ENCODE results near the gene SLC6A13.

Gene SLC6A13

DNA sequence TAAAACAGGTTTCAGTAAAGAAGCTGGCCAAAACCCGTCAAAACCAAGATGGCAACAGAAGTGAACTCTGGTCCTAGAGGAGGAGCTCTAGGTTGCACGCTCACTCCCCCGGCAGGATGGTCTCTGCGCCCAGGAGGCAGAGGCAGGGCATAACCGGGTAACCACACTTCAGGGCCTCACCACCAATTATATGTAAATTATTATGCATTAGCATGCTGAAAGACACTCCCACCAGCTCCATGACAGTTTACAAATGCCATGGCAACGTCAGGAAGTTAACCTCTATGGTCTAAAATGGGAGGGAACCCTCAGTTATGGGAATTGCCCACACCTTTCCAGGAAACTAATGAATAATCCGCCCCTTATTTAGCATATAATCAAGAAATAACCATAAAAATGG lies 28.6 kb downstream of the SLC6A13 start:
- Histone ChIP-seq H3K9ac (ENCODE audit: low read length) (no peak overlapping the region), H3F3A (ENCODE audit: insufficient read depth, low read length) (no peaks in the 10 kb centered on the region), H3K4me1 (ENCODE audit: insufficient read depth, low read length, severe bottlenecking) (no peaks in the 10 kb centered on the region), H4K20me1 (ENCODE audit: insufficient read depth, low read length) (no peaks in the 10 kb centered on the region), H2AFZ (ENCODE audit: low read length) (no peak overlapping the region), H3K27me3 (ENCODE audit: insufficient read depth, low read length) (peaks cover 8% of the 10 kb centered on the region; the same call in 1 of the 2 replicates), H3K9me2 (ENCODE audit: low read depth, low read length) (no peaks in the 10 kb centered on the region), H3K4me2 (ENCODE audit: low read length) (no peak overlapping the region), H3K27ac (ENCODE audit: low read depth, low read length, poor library complexity, severe bottlenecking) (no peak overlapping the region), H3K36me3 (ENCODE audit: insufficient read depth, low read length) (no peaks in the 10 kb centered on the region), H3K79me2 (ENCODE audit: insufficient read depth, low read length) (no peaks in the 10 kb centered on the region), H3K4me3 (ENCODE audit: low read depth, low read length, poor library complexity, severe bottlenecking) (no peak overlapping the region), H3K9me3 (ENCODE audit: low read length) (peaks cover 6% of the 10 kb centered on the region)
- TF ChIP-seq, protein P1, sequence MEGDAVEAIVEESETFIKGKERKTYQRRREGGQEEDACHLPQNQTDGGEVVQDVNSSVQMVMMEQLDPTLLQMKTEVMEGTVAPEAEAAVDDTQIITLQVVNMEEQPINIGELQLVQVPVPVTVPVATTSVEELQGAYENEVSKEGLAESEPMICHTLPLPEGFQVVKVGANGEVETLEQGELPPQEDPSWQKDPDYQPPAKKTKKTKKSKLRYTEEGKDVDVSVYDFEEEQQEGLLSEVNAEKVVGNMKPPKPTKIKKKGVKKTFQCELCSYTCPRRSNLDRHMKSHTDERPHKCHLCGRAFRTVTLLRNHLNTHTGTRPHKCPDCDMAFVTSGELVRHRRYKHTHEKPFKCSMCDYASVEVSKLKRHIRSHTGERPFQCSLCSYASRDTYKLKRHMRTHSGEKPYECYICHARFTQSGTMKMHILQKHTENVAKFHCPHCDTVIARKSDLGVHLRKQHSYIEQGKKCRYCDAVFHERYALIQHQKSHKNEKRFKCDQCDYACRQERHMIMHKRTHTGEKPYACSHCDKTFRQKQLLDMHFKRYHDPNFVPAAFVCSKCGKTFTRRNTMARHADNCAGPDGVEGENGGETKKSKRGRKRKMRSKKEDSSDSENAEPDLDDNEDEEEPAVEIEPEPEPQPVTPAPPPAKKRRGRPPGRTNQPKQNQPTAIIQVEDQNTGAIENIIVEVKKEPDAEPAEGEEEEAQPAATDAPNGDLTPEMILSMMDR (IDR thresholded peaks at IDR 0.05; ENCODE audit: low read length), result no peak
- TF ChIP-seq EZH2 (IDR thresholded peaks at IDR 0.05; ENCODE audit: borderline replicate concordance, low read length), result no peak

DNA sequence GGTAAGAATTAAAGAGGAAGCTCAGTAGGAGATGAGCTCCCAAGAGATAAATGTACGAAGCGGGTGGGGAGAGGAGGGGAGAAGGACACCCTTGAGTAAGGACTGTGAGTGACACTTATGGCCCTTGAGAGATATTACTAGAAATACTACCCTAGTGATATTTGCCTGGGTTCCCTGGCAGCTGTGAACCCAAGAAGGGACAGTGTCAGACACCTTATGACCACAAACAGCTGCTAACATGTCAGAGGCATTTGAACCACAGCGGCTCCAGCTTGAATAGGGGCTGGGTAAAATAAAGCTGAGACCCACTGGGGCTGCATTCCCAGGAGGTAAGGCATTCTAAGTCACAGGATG lies 29.0 kb downstream of the SLC6A13 start:
- Histone ChIP-seq H2AFZ (ENCODE audit: low read length) (no peak overlapping the region), H3K27me3 (ENCODE audit: insufficient read depth, low read length) (peaks cover 8% of the 10 kb centered on the region; the same call in 1 of the 2 replicates), H3K27ac (ENCODE audit: low read depth, low read length, poor library complexity, severe bottlenecking) (no peak overlapping the region), H3K9ac (ENCODE audit: low read length) (no peak overlapping the region), H3K4me3 (ENCODE audit: low read depth, low read length, poor library complexity, severe bottlenecking) (no peak overlapping the region), H3K9me2 (ENCODE audit: low read depth, low read length) (no peaks in the 10 kb centered on the region), H3K36me3 (ENCODE audit: insufficient read depth, low read length) (no peaks in the 10 kb centered on the region), H3K79me2 (ENCODE audit: insufficient read depth, low read length) (no peaks in the 10 kb centered on the region), H3F3A (ENCODE audit: insufficient read depth, low read length) (no peaks in the 10 kb centered on the region), H3K4me2 (ENCODE audit: low read length) (no peak overlapping the region), H4K20me1 (ENCODE audit: insufficient read depth, low read length) (no peaks in the 10 kb centered on the region), H3K9me3 (ENCODE audit: low read length) (peaks cover 6% of the 10 kb centered on the region), H3K4me1 (ENCODE audit: insufficient read depth, low read length, severe bottlenecking) (no peaks in the 10 kb centered on the region)
- TF ChIP-seq, protein P1 (IDR thresholded peaks at IDR 0.05; ENCODE audit: low read length), result no peak
- TF ChIP-seq EZH2 (IDR thresholded peaks at IDR 0.05; ENCODE audit: borderline replicate concordance, low read length), result no peak

GRCh38 chr12:232731-233614 lies 29.7 kb downstream of the SLC6A13 start:
- Histone ChIP-seq H3K27ac (ENCODE audit: low read depth, low read length, poor library complexity, severe bottlenecking) (no peak overlapping the region), H3K9ac (ENCODE audit: low read length) (no peak overlapping the region), H3K4me1 (ENCODE audit: insufficient read depth, low read length, severe bottlenecking) (no peaks in the 10 kb centered on the region), H3F3A (ENCODE audit: insufficient read depth, low read length) (no peaks in the 10 kb centered on the region), H3K4me3 (ENCODE audit: low read depth, low read length, poor library complexity, severe bottlenecking) (no peak overlapping the region), H3K36me3 (ENCODE audit: insufficient read depth, low read length) (no peaks in the 10 kb centered on the region), H3K9me3 (ENCODE audit: low read length) (peaks cover 6% of the 10 kb centered on the region), H3K4me2 (ENCODE audit: low read length) (no peak overlapping the region), H3K27me3 (ENCODE audit: insufficient read depth, low read length) (peaks cover 8% of the 10 kb centered on the region; the same call in 1 of the 2 replicates), H4K20me1 (ENCODE audit: insufficient read depth, low read length) (no peaks in the 10 kb centered on the region), H2AFZ (ENCODE audit: low read length) (no peak overlapping the region), H3K79me2 (ENCODE audit: insufficient read depth, low read length) (no peaks in the 10 kb centered on the region), H3K9me2 (ENCODE audit: low read depth, low read length) (no peaks in the 10 kb centered on the region)
- TF ChIP-seq, protein P1 (IDR thresholded peaks at IDR 0.05; ENCODE audit: low read length), result no peak
- no peak for TF ChIP-seq EZH2 (IDR thresholded peaks at IDR 0.05; ENCODE audit: borderline replicate concordance, low read length)
